ENCODE results near the gene PTH.

GRCh38 chr11:13473013-13473722, 22.6 kb downstream of the PTH start:
- TF ChIP-seq POLR2A (IDR thresholded peaks at IDR 0.05; ENCODE audit: borderline replicate concordance, extremely low read depth, insufficient read depth, insufficient read length), result no peak
- TF ChIP-seq, protein P1, sequence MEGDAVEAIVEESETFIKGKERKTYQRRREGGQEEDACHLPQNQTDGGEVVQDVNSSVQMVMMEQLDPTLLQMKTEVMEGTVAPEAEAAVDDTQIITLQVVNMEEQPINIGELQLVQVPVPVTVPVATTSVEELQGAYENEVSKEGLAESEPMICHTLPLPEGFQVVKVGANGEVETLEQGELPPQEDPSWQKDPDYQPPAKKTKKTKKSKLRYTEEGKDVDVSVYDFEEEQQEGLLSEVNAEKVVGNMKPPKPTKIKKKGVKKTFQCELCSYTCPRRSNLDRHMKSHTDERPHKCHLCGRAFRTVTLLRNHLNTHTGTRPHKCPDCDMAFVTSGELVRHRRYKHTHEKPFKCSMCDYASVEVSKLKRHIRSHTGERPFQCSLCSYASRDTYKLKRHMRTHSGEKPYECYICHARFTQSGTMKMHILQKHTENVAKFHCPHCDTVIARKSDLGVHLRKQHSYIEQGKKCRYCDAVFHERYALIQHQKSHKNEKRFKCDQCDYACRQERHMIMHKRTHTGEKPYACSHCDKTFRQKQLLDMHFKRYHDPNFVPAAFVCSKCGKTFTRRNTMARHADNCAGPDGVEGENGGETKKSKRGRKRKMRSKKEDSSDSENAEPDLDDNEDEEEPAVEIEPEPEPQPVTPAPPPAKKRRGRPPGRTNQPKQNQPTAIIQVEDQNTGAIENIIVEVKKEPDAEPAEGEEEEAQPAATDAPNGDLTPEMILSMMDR (IDR thresholded peaks at IDR 0.05 in 2 of 3, conservative IDR thresholded peaks at IDR 0.05 in 1 of 3; ENCODE audit: borderline replicate concordance in 1 of 3, insufficient read depth in 1 of 3, low read depth in 2 of 3, low read length in 2 of 3), result no peak
- no peak for TF ChIP-seq EZH2phosphoT487 (IDR thresholded peaks at IDR 0.05; ENCODE audit: borderline replicate concordance)
- TF ChIP-seq ZFX (IDR thresholded peaks at IDR 0.05), result no peak
- TF ChIP-seq, protein P2, sequence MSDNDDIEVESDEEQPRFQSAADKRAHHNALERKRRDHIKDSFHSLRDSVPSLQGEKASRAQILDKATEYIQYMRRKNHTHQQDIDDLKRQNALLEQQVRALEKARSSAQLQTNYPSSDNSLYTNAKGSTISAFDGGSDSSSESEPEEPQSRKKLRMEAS (IDR thresholded peaks at IDR 0.05), result no peak
- no peak for TF ChIP-seq SIN3A (IDR thresholded peaks at IDR 0.05; ENCODE audit: low read depth)
- TF ChIP-seq, protein P3, sequence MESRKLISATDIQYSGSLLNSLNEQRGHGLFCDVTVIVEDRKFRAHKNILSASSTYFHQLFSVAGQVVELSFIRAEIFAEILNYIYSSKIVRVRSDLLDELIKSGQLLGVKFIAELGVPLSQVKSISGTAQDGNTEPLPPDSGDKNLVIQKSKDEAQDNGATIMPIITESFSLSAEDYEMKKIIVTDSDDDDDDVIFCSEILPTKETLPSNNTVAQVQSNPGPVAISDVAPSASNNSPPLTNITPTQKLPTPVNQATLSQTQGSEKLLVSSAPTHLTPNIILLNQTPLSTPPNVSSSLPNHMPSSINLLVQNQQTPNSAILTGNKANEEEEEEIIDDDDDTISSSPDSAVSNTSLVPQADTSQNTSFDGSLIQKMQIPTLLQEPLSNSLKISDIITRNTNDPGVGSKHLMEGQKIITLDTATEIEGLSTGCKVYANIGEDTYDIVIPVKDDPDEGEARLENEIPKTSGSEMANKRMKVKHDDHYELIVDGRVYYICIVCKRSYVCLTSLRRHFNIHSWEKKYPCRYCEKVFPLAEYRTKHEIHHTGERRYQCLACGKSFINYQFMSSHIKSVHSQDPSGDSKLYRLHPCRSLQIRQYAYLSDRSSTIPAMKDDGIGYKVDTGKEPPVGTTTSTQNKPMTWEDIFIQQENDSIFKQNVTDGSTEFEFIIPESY (IDR thresholded peaks at IDR 0.05; ENCODE audit: extremely low read depth, insufficient replicate concordance, low read length), result no peak
- no peak for TF ChIP-seq EZH2 (IDR thresholded peaks at IDR 0.05)
- TF ChIP-seq TCF7L2 (IDR thresholded peaks at IDR 0.05; ENCODE audit: borderline replicate concordance, extremely low read depth, insufficient read depth, insufficient read length), result no peak
- TF ChIP-seq FOSL1 (IDR thresholded peaks at IDR 0.05; ENCODE audit: low read depth), result no peak
- no peak for TF ChIP-seq POLR2AphosphoS5 (IDR thresholded peaks at IDR 0.05; ENCODE audit: low read depth, low read length)
- TF ChIP-seq ZNF274 (IDR thresholded peaks at IDR 0.05; ENCODE audit: low read depth, low read length), result no peak
- no peak for TF ChIP-seq CEBPB (IDR thresholded peaks at IDR 0.05; ENCODE audit: low read depth)
- no peak for TF ChIP-seq REST (IDR thresholded peaks at IDR 0.05; ENCODE audit: low read depth)

Measured in HCT116 (cell line).